Measurements from ENCODE around the gene SURF1.

DNA sequence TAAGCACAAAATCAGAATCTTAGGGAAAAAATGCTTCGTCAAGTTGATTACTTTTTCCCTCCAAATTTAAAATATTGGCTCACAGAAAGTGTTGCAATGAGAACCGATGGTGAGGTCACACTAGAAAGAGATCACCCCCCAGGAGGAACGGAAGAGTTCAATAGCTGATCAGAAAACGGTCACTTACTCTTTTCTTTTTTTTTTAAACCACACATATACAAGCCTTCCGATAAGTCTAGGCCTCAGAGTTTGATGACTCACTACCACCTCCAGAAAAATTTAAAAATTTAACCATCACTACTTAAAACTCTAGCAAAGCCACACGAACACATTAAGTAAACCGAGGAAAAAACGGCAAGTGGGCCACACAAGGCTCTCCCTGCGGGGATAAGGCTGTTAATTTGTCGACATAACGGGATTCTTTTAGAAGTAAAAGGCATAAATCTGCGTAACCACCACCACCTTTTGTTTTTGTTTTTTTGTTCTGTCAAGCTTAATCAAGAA is 18.4 kb upstream of the SURF1 start:
- TF ChIP-seq, protein P1, sequence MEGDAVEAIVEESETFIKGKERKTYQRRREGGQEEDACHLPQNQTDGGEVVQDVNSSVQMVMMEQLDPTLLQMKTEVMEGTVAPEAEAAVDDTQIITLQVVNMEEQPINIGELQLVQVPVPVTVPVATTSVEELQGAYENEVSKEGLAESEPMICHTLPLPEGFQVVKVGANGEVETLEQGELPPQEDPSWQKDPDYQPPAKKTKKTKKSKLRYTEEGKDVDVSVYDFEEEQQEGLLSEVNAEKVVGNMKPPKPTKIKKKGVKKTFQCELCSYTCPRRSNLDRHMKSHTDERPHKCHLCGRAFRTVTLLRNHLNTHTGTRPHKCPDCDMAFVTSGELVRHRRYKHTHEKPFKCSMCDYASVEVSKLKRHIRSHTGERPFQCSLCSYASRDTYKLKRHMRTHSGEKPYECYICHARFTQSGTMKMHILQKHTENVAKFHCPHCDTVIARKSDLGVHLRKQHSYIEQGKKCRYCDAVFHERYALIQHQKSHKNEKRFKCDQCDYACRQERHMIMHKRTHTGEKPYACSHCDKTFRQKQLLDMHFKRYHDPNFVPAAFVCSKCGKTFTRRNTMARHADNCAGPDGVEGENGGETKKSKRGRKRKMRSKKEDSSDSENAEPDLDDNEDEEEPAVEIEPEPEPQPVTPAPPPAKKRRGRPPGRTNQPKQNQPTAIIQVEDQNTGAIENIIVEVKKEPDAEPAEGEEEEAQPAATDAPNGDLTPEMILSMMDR (IDR thresholded peaks at IDR 0.05), result no peak
- TF ChIP-seq EP300 (IDR thresholded peaks at IDR 0.05; ENCODE audit: low read depth), result no peak
- TF ChIP-seq POLR2AphosphoS5 (IDR thresholded peaks at IDR 0.05), result no peak
- no peak for TF ChIP-seq POLR2A (IDR thresholded peaks at IDR 0.05)
